ENCODE measurements around the gene TRAPPC12.

DNA sequence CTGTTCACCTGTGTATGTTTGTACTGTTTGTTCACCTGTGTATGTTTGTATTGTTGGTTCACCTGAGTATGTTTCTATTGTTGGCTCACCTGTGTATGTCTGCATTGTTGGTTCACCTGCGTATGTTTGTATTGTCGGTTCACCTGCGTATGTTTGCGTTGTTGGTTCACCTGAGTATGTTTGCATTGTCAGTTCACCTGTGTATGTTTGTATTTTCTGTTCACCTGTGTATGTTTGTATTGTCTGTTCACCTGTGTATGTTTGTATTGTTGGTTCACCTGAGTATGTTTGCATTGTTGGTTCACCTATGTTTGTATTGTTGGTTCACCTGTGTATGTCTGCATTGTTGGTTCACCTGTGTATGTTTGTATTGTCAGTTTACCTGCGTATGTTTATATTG is 125.2 kb downstream of the TRAPPC12 start:
- no peak for TF ChIP-seq ZNF565 (CRISPR knock-in tag; conservative IDR thresholded peaks at IDR 0.05; ENCODE audit: low read depth)
- TF ChIP-seq, protein P1, sequence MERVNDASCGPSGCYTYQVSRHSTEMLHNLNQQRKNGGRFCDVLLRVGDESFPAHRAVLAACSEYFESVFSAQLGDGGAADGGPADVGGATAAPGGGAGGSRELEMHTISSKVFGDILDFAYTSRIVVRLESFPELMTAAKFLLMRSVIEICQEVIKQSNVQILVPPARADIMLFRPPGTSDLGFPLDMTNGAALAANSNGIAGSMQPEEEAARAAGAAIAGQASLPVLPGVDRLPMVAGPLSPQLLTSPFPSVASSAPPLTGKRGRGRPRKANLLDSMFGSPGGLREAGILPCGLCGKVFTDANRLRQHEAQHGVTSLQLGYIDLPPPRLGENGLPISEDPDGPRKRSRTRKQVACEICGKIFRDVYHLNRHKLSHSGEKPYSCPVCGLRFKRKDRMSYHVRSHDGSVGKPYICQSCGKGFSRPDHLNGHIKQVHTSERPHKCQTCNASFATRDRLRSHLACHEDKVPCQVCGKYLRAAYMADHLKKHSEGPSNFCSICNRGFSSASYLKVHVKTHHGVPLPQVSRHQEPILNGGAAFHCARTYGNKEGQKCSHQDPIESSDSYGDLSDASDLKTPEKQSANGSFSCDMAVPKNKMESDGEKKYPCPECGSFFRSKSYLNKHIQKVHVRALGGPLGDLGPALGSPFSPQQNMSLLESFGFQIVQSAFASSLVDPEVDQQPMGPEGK (CRISPR knock-in tag; IDR thresholded peaks at IDR 0.05; ENCODE audit: borderline replicate concordance), result no peak
- TF ChIP-seq ZC3H10 (CRISPR knock-in tag; IDR thresholded peaks at IDR 0.05), result no peak
- no peak for TF ChIP-seq ARNTL (CRISPR knock-in tag; IDR thresholded peaks at IDR 0.05; ENCODE audit: borderline replicate concordance, low read depth)

Measured in SK-N-SH treated with all-trans-retinoic acid at 6 μM for 48 hours (cell line).